ENCODE data around the gene GRAMD1B.
"Not testable (repeated sequence)": the region's sequence is repeated elsewhere in the genome, so short reads cannot be mapped to it uniquely, and the experiment has no call there.

The GRAMD1B gene

DNA sequence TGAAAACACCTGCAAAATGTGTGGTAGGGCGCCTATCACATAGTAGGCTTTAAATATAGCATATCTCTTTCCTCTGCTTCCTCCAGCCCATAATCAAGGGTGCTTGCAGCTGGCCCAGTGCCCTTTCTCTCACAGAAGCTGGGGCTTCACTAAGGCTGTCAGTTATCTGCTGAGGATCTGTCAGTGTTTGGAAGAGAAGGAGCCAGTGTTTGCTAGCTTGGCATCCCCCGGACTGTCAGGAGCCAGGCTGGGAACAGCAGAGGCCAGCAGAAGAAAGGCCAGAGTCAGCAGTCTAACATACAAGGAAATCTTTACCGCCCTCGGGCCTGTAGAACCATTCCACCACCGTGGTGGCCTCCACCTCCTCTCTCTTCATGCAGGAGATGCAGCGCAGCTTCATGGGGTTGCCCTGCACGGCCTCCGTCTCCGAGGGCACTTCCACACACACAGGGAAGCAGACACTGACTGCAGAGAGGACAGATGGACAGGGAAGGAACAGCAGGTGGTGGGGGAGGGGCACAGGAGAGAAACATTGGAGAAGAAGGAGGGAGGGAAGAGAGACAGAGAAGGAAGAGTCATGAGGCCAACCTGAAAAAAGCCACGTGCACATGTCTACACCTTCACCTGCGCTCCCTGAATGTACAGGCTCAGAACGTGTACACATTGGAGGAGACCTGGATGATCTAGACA lies 215.4 kb downstream of the GRAMD1B start:
- no peak overlapping the region for H3K9ac ChIP-seq (ENCODE audit: low read depth in 1 of 2, low read length in 2 of 2)
- H3K27ac ChIP-seq (ENCODE audit: low read depth in 2 of 2, low read length in 2 of 2), result no peak overlapping the region
- peaks cover 3 to 4% of the 10 kb centered on the region in 2 donors for H3K27me3 ChIP-seq (ENCODE audit: control insufficient read depth in 2 of 2, insufficient read depth in 2 of 2, low read length in 2 of 2)
- H3K36me3 ChIP-seq (ENCODE audit: control insufficient read depth in 2 of 2, insufficient read depth in 2 of 2, low read length in 2 of 2), result no peaks in the 10 kb centered on the region
- H3K9me3 ChIP-seq (ENCODE audit: control insufficient read depth in 2 of 2, low read length in 2 of 2), result no peaks in the 10 kb centered on the region
- H3K4me3 ChIP-seq (ENCODE audit: low read length in 2 of 2), result no peak overlapping the region
- no peaks in the 10 kb centered on the region for H3K4me1 ChIP-seq (ENCODE audit: control insufficient read depth in 2 of 2, insufficient read depth in 2 of 2, low read length in 2 of 2)

DNA sequence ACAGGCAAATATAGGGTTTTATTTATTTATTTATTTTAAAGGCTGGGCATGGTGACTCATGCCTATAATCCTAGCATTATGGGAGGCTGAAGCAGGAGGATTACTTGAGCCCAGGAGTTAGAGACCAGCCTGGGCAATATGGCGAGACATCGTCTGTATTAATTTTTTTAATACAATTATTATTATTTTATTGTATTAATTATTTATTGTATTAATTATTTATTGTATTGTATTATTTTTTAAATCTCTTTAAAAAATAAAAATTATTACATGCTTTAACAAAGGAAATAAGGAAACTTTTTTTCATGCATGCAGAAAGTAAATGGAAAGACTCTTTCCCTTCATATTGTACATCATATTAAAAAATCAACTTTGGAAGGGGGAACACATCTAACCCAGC lies 220.8 kb downstream of the GRAMD1B start:
- H3K36me3 ChIP-seq (ENCODE audit: control insufficient read depth in 2 of 2, insufficient read depth in 2 of 2, low read length in 2 of 2), result no peaks in the 10 kb centered on the region
- no peak overlapping the region for H3K4me3 ChIP-seq (ENCODE audit: low read length in 2 of 2)
- peaks cover 5 to 11% of the 10 kb centered on the region in 2 donors for H3K27me3 ChIP-seq (ENCODE audit: control insufficient read depth in 2 of 2, insufficient read depth in 2 of 2, low read length in 2 of 2)
- H3K27ac ChIP-seq (ENCODE audit: low read depth in 2 of 2, low read length in 2 of 2), result no peak overlapping the region
- H3K9ac ChIP-seq (ENCODE audit: low read depth in 1 of 2, low read length in 2 of 2), result no peak overlapping the region
- peaks cover 4 to 8% of the 10 kb centered on the region in 2 donors for H3K4me1 ChIP-seq (ENCODE audit: control insufficient read depth in 2 of 2, insufficient read depth in 2 of 2, low read length in 2 of 2)
- H3K9me3 ChIP-seq (ENCODE audit: control insufficient read depth in 2 of 2, low read length in 2 of 2), result no peaks in the 10 kb centered on the region

DNA sequence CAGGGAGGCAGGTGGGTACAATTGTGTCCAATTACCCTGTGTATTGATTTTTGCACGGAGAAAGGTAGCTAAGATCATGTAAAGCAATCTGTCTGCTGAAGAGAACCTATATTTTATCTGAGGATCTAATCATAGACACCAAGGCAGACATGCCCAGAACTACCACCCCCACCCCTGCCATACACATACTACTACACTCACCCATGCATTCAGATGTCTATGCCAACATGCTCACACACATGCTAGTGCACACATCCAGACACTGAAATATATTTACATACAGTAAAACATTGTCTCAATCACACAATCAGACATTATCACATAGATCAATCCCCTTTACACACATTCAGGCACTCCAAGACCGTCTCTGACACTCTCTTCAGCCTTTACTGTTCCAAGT lies 222.5 kb downstream of the GRAMD1B start:
- Histone ChIP-seq H3K27ac (ENCODE audit: low read depth in 2 of 2, low read length in 2 of 2) (no peak overlapping the region), H3K9ac (ENCODE audit: low read depth in 1 of 2, low read length in 2 of 2) (no peak overlapping the region), H3K36me3 (ENCODE audit: control insufficient read depth in 2 of 2, insufficient read depth in 2 of 2, low read length in 2 of 2) (no peaks in the 10 kb centered on the region), H3K4me3 (ENCODE audit: low read length in 2 of 2) (no peak overlapping the region), H3K4me1 (ENCODE audit: control insufficient read depth in 2 of 2, insufficient read depth in 2 of 2, low read length in 2 of 2) (peaks cover 4 to 8% of the 10 kb centered on the region in 2 donors), H3K9me3 (ENCODE audit: control insufficient read depth in 2 of 2, low read length in 2 of 2) (no peaks in the 10 kb centered on the region), H3K27me3 (ENCODE audit: control insufficient read depth in 2 of 2, insufficient read depth in 2 of 2, low read length in 2 of 2) (peaks cover 4 to 11% of the 10 kb centered on the region in 2 donors)

DNA sequence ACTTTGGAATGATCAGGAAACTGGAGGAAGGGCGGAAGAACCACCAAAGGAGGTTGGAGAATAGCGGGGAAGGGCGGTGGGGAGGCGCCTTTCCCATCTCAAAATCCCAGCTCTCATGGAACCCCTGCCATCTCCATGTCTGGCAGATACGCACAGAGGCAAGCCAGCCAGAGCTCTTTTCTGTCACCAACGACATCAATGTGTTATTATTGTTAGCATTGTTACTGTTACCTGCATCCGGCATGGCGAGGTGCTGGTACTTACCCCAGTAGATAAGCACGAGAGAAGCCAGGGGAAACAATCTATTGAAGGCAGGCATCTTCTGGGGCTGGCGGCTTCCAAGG lies 223.4 kb downstream of the GRAMD1B start:
- Histone ChIP-seq H3K27me3 (ENCODE audit: control insufficient read depth in 2 of 2, insufficient read depth in 2 of 2, low read length in 2 of 2) (peaks cover 4 to 11% of the 10 kb centered on the region in 2 donors), H3K36me3 (ENCODE audit: control insufficient read depth in 2 of 2, insufficient read depth in 2 of 2, low read length in 2 of 2) (no peaks in the 10 kb centered on the region), H3K9ac (ENCODE audit: low read depth in 1 of 2, low read length in 2 of 2) (no peak overlapping the region), H3K4me1 (ENCODE audit: control insufficient read depth in 2 of 2, insufficient read depth in 2 of 2, low read length in 2 of 2) (peaks cover 4 to 8% of the 10 kb centered on the region in 2 donors), H3K4me3 (ENCODE audit: low read length in 2 of 2) (peak overlapping the region in 1 of 2 donors; percentile 77), H3K27ac (ENCODE audit: low read depth in 2 of 2, low read length in 2 of 2) (no peak overlapping the region), H3K9me3 (ENCODE audit: control insufficient read depth in 2 of 2, low read length in 2 of 2) (no peaks in the 10 kb centered on the region)

DNA sequence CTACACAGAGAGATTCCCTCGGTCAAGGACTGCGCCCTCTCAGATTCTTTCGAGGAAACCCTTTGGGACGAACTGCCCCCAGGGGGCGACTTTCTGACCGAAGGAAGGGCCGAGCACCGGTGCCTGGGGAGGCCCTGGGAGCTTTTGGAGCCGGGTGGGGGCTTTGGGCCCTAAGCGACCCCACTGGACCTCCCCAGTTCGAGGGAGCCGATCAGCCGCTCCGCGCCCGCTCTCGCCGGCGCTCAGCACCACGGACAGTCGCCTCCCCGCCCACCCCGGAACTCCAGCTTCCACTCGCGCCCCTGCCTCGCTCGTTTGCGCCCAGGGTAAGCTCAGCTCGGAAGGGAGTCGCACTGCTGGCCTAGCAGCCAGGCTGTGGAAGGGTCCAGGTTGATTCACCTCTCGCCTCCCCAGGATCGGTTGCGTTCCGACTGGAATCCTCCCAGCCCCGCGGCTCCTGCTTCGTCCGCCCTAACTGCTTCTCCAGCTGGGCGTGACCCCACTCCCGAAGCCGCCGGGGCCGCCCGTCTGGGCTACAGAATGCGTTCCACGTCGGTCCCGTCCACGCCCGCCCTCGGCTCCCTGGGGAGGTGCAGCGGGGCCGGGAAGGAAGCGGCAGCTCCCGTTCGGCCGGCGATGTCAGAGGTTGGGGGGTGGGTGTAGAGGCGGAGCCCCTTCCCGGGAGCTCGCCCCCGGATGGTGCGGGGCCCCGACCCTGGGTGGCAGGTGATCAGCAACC lies 223.9 kb downstream of the GRAMD1B start:
- Histone ChIP-seq H3K27ac (ENCODE audit: low read depth in 2 of 2, low read length in 2 of 2) (no peak overlapping the region), H3K4me3 (ENCODE audit: low read length in 2 of 2) (peak overlapping the region; percentile 70 to 77), H3K36me3 (ENCODE audit: control insufficient read depth in 2 of 2, insufficient read depth in 2 of 2, low read length in 2 of 2) (no peaks in the 10 kb centered on the region), H3K4me1 (ENCODE audit: control insufficient read depth in 2 of 2, insufficient read depth in 2 of 2, low read length in 2 of 2) (peaks cover 4 to 8% of the 10 kb centered on the region in 2 donors), H3K9me3 (ENCODE audit: control insufficient read depth in 2 of 2, low read length in 2 of 2) (no peaks in the 10 kb centered on the region), H3K9ac (ENCODE audit: low read depth in 1 of 2, low read length in 2 of 2) (no peak overlapping the region), H3K27me3 (ENCODE audit: control insufficient read depth in 2 of 2, insufficient read depth in 2 of 2, low read length in 2 of 2) (peaks cover 4 to 11% of the 10 kb centered on the region in 2 donors)

DNA sequence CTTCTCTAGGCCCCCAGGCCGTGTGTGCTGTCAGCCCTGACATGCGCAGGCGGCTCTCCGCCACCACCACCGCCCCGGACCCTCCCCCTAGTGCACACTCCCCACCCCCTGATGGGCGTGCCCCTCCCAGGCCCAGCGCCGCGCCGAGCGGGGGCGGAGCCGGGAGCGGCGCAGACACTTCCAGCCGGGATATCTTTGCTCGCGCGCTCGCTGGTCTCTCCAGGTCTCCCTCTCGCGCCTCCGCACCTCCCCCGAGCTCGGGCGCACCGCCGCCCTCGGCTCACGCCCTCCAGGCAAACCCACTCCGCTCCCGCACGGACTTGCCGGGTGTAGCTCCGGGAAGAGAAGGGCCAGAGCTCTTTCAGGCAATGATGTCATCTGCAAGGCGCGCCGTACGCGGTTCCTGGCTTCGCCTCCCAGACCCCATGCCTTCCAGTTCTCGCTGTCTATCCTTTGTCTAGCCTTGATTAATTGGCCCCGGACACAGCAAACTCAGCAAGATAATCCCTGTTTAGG lies 224.6 kb downstream of the GRAMD1B start, which contains the start of gene SCN3B:
Gene SCN3B (minus strand): TSS at position 59 of the 516 bp plus-strand sequence. CDS start 823 bp downstream, outside the sequence.
- Histone ChIP-seq H3K9ac (ENCODE audit: low read depth in 1 of 2, low read length in 2 of 2) (peak within 1 kb of the TSS; percentile 10 to 45), H3K4me3 (ENCODE audit: low read length in 2 of 2) (peak within 1 kb of the TSS; percentile 70 to 77), H3K27ac (ENCODE audit: low read depth in 2 of 2, low read length in 2 of 2) (no peak within 1 kb of the TSS), H3K36me3 (ENCODE audit: control insufficient read depth in 2 of 2, insufficient read depth in 2 of 2, low read length in 2 of 2) (no peaks in the 10 kb centered on the region), H3K4me1 (ENCODE audit: control insufficient read depth in 2 of 2, insufficient read depth in 2 of 2, low read length in 2 of 2) (peaks cover 4 to 8% of the 10 kb centered on the region in 2 donors), H3K27me3 (ENCODE audit: control insufficient read depth in 2 of 2, insufficient read depth in 2 of 2, low read length in 2 of 2) (peaks cover 4 to 8% of the 10 kb centered on the region in 2 donors), H3K9me3 (ENCODE audit: control insufficient read depth in 2 of 2, low read length in 2 of 2) (no peaks in the 10 kb centered on the region)

DNA sequence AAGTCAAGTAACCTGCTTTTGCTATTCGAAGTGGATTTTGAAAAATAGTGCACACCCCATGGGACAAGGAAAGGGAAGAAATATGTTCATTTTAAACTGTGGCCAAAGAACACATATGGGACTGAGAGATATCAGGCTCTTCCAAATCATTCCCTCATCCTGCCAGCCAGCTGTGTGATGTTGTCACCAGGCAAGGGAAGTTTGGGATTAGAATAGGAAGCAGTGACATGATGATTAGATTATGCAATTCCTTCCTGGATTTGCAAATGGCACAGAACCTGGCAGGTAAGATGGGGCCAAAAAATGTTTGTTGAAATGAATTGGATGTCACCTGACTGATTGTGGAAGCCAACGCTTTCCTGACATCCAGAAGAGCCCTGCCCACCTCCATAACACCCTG lies 229.2 kb downstream of the GRAMD1B start:
- H3K27ac ChIP-seq (ENCODE audit: low read depth in 2 of 2, low read length in 2 of 2), result no peak overlapping the region
- H3K4me3 ChIP-seq (ENCODE audit: low read length in 2 of 2), result no peak overlapping the region
- H3K9me3 ChIP-seq (ENCODE audit: control insufficient read depth in 2 of 2, low read length in 2 of 2), result no peaks in the 10 kb centered on the region
- H3K36me3 ChIP-seq (ENCODE audit: control insufficient read depth in 2 of 2, insufficient read depth in 2 of 2, low read length in 2 of 2), result no peaks in the 10 kb centered on the region
- H3K4me1 ChIP-seq (ENCODE audit: control insufficient read depth in 2 of 2, insufficient read depth in 2 of 2, low read length in 2 of 2), result peaks cover under 1 to 4% of the 10 kb centered on the region in 2 donors
- H3K9ac ChIP-seq (ENCODE audit: low read depth in 1 of 2, low read length in 2 of 2), result no peak overlapping the region
- H3K27me3 ChIP-seq (ENCODE audit: control insufficient read depth in 2 of 2, insufficient read depth in 2 of 2, low read length in 2 of 2), result no peaks in the 10 kb centered on the region

DNA sequence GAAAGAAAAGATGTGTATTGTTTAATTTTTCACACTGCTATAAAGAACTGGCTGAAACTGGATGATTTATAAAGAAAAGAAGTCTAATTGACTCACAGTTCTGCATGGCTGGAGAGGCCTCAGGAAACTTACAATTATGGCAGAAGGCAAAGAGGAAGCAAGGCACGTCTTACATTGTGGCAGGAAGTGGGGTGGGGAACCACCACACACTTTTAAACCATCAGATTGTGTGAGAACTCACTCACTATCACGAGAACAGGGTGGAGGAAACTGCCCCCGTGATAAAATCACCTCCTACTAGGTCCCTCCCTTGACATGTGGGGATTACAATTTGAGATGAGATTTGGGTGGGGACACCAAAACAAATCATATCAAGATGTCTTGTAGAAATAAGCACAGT lies 229.9 kb downstream of the GRAMD1B start:
- H3K4me3 ChIP-seq (ENCODE audit: low read length in 2 of 2); H3K27ac ChIP-seq (ENCODE audit: low read depth in 2 of 2, low read length in 2 of 2); H3K4me1 ChIP-seq (ENCODE audit: control insufficient read depth in 2 of 2, insufficient read depth in 2 of 2, low read length in 2 of 2); H3K27me3 ChIP-seq (ENCODE audit: control insufficient read depth in 2 of 2, insufficient read depth in 2 of 2, low read length in 2 of 2); H3K9me3 ChIP-seq (ENCODE audit: control insufficient read depth in 2 of 2, low read length in 2 of 2); H3K36me3 ChIP-seq (ENCODE audit: control insufficient read depth in 2 of 2, insufficient read depth in 2 of 2, low read length in 2 of 2); H3K9ac ChIP-seq (ENCODE audit: low read depth in 1 of 2, low read length in 2 of 2): not testable (repeated sequence)

DNA sequence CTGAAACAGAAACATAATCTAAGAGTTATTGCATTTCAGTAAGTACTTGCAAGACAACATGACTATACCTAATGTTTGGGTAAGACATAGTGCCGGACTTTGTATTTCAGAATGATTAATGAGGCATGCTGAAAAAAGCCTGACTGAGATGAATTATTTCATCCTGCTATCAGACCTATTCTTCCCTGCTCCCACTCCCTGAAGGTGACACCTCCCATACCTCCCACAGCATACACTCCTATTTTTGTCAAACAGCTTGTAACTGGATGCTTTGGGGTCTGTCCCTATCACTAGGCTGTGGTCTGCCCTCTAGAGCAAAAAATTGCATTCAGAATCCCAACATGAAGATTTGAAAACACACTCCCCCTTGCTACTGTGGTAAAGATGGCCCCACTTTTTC lies 235.2 kb downstream of the GRAMD1B start:
- Histone ChIP-seq H3K4me1 (ENCODE audit: control insufficient read depth in 2 of 2, insufficient read depth in 2 of 2, low read length in 2 of 2) (no peaks in the 10 kb centered on the region), H3K9me3 (ENCODE audit: control insufficient read depth in 2 of 2, low read length in 2 of 2) (no peaks in the 10 kb centered on the region), H3K9ac (ENCODE audit: low read depth in 1 of 2, low read length in 2 of 2) (no peak overlapping the region), H3K27me3 (ENCODE audit: control insufficient read depth in 2 of 2, insufficient read depth in 2 of 2, low read length in 2 of 2) (no peaks in the 10 kb centered on the region), H3K27ac (ENCODE audit: low read depth in 2 of 2, low read length in 2 of 2) (no peak overlapping the region), H3K36me3 (ENCODE audit: control insufficient read depth in 2 of 2, insufficient read depth in 2 of 2, low read length in 2 of 2) (no peaks in the 10 kb centered on the region), H3K4me3 (ENCODE audit: low read length in 2 of 2) (no peak overlapping the region)

DNA sequence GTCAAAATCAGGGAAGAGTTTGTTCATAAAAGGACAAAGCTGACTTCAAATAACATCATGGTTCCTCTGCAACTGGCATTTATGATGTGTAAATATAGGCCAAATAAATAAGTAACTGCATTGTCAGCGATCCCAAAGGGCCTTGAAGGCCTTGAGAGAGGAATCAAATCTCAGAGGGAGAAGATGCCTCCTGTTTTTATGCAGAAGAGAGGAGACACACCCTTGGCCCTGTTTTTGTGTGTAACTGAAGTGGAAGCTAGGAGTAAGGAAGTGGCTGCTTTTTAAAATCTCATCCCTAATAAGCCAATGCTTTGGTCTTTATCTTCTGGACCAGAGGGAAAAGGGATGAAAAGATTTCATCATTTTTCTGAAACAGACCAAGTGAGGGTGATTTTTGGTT lies 240.0 kb downstream of the GRAMD1B start:
- H3K9me3 ChIP-seq (ENCODE audit: control insufficient read depth in 2 of 2, low read length in 2 of 2), result no peaks in the 10 kb centered on the region
- peaks cover 0 to 3% of the 10 kb centered on the region in 2 donors for H3K27me3 ChIP-seq (ENCODE audit: control insufficient read depth in 2 of 2, insufficient read depth in 2 of 2, low read length in 2 of 2)
- no peaks in the 10 kb centered on the region for H3K4me1 ChIP-seq (ENCODE audit: control insufficient read depth in 2 of 2, insufficient read depth in 2 of 2, low read length in 2 of 2)
- no peak overlapping the region for H3K4me3 ChIP-seq (ENCODE audit: low read length in 2 of 2)
- H3K27ac ChIP-seq (ENCODE audit: low read depth in 2 of 2, low read length in 2 of 2), result no peak overlapping the region
- no peaks in the 10 kb centered on the region for H3K36me3 ChIP-seq (ENCODE audit: control insufficient read depth in 2 of 2, insufficient read depth in 2 of 2, low read length in 2 of 2)
- no peak overlapping the region for H3K9ac ChIP-seq (ENCODE audit: low read depth in 1 of 2, low read length in 2 of 2)
